NK-92 (cell line): ENCODE measurements around the gene EIF5A2.
"Not testable (repeated sequence)": the region's sequence is repeated elsewhere in the genome, so short reads cannot be mapped to it uniquely, and the experiment has no call there.

Source experiments
- DNase-seq: peaks from one replicate; lab custom pipeline; 2025; ENCODE audit not compliant: unreplicated experiment; lab: John Stamatoyannopoulos, UW

The EIF5A2 gene

DNA sequence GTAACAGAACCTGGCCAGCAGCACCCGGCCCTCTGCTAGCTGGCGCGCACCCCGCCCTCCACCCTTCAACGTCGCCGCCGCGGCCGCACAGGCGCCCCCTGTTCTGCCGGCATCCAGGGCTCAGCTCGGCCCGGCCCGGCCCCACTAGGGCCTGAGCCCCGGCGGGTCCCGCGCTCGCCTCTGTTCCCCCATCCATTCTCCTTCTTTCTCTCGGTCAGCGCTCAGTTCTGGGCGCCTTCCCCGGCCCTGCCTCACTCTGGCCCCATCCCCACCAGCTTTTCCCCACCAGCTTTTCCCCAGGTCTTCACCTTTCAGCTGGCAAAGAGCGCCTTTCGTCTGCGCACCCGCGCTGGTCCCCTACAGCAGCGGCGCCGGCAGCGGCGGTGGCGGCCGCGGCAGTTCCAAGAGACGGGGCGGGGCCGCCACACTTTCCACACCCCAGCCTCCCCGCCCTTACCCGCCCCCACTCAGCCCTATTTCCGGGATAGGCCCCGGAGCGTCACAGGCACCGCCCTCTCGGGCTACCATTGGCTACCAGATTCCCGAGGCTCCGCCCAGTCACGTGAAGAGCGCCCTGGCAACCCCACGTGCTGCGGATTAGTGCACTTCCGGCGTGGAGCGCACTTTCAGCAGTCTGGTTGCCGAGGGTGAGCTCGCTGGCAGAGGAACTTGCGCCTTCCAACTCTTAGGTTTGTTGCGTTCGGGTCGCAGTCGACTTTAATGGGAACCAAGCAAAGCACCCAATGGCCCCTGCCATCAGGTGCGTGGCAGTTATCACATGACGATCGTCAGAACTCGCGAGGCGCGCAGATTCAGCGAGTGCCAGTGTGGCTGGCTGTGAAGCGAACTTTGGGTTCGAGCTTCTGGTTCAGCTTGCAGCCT lies at the start of gene EIF5A2:
TSS of gene EIF5A2 (minus strand) at position 403 of the 882 bp plus-strand sequence. CDS start 831 bp downstream, outside the sequence.
- peak; percentile 69 for DNase-seq

DNA sequence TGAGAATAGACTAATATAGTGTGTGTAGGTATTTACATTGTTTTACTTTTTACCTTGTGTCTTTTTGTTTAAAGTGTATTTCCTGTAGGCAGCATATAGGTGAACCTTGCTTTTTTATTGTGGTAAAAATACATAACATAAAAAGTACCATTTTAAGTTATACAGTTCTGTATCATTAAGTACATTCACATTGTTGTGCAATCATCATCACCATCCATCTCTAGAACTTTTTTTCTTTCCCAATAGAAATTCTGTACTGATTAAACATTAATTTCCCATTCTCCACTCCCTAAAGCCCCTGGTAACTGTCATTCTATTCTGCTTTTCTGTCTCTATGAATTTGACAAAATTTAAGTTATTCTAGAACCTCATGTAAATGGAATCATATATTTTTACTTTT lies 48.2 kb upstream of the EIF5A2 start:
- DNase-seq = no peak

DNA sequence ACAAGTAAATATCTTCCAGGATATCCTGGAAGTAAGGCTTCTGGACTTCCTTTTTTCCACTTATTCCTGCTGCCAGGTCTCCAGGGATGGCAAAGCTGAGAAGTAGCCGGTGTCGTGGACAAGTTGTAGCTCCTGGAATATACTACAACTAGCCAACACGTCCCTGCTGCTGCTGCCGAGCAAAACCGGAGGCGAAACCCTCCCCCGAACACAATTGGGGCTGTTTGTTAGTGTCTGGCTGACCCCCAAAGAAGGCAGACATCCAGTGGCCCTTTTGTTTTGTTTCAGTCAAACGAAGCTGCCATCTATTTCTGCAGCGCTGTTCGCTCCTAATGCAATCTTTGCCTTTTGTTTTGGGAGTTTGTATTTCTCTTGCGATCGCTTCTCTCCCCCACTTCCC lies 45.3 kb upstream of the EIF5A2 start:
- no peak for DNase-seq

DNA sequence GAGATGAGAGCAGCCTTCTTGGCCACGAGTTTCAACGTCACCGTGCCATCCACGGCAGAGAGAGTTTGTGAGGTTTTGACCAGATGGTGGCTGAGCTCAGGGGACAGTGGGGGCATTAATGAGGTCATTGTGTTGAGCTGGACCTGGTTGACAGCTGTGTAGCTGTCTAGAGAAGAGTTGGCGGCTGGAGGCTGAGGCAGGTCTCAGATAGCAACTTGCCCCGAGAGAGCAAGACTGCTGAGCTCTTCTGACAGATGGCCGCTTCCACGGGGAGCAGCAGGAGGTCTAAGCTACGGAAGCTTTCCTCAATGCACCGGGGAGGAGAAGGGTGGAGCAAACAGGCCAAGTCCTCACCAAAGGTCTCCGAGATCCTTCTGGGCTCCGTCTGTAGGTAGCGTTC lies 44.8 kb upstream of the EIF5A2 start:
- no peak for DNase-seq

DNA sequence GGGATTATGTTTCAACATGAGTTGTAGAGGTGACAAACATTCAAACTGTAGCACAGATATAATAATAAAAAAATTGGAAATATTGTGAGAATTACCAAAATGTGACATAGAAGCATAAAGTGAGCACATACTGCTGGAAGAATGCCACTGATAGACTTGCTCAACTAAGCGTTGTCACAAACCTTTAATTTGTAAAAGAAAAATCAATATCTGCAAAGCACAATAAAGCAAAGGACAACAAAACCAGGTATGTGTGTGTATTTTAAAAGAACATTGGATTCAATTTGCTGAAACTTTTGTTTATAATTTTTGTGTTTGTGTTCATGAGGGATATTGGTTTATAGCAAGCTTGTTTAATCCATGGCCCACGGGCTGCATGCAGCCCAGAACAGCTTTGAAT lies 40.8 kb upstream of the EIF5A2 start:
- no peak for DNase-seq

DNA sequence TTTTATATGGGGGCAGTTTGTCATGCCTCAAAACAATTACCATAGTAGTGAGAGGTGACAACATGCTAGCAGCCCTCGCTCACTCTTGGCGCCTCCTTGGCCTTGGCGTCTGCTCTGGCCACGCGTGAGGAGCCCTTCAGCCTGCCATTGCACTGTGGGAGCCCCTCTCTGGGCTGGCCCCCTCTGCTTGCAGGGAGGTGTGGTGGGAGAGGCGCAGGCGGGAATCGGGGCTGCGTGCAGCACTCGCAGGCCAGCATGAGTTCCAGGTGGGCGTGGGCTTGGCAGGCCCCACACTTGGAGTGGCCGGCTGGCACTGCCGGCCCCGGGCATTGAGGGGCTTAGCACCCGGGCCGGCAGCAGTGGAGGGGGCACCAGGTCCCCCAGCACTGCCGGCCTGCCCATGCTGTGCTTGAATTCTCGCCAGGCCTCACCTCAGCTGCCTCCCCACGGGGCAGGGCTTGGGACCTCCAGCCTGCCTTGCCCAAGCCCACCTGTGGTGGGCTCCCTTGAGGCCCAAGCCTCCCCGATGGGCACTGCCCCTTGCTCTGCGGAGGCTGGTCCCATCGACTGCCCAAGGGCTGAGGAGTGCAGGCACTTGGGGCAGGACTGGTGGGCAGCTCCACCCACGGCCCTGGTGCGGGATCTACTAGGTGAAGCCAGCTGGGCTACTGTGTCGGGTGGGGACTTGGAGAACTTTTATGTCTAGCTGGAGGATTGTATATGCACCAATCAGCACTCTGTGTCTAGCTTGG lies 38.8 kb upstream of the EIF5A2 start:
- DNase-seq = no peak

DNA sequence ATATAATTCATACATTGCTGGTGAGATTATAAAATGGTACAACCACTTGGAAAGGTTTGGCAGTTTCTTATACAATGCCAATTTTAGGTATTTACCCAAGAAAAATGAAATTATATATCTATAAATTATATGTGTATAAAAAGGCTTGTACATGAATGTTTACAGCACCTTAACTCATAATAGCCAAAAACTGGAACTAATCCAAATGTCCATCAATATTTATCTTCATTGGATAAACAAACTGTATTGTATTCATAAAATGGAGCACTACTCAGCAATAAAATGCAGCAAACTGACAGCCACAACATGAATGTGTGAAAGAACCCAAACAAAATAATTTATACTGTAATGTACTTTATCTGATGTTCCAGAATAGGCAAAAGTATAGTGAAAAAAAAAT lies 33.6 kb upstream of the EIF5A2 start:
- no peak for DNase-seq

DNA sequence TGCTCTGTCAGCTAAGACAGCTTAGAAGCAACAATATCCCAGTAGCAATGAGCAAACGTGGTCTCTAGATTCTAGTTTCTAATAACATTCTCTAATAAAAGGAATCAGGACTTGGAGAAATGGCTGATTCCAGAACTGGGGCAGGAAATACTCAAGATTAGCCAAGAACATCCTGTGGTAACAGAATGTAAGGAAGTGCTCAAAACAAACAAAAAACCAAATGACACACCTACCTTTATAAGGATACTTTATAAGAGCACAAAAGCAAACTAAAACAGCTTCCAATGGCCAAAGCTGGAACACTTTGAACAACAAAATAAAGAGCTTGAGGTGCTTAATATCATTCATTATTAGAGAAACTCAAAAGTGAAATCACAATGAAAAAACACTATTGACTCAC lies 33.1 kb upstream of the EIF5A2 start:
- DNase-seq = no peak

DNA sequence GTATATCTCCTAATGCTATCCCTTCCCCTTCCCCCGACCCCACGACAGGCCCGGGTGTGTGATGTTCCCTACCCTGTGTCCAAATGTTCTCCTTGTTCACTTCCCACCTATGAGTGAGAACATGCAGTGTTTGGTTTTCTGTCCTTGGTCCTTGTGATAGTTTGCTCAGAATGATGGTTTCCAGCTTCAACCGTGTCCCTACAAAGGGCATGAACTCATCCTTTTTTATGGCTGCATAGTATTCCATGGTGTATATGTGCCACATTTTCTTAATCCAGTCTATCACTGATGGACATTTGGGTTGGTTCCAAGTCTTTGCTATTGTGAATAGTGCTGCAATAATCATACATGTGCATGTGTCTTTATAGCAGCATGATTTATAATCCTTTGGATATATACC lies 24.6 kb upstream of the EIF5A2 start:
- not testable (repeated sequence) for DNase-seq

DNA sequence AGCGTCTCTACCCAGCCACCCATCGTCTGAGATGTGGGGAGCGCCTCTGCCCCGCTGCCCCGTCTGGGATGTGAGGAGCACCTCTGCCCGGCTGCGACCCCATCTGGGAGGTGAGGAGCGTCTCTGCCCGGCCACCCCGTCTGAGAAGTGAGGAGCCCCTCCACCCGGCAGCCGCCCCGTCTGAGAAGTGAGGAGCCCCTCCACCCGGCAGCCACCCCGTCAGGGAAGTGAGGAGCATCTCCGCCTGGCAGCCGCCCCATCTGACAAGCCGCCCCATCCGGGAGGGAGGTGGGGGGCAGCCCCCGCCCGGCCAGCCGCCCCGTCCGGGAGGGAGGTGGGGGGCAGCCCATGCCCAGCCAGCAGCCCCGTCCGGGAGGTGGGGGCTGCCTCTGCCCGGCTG lies 15.1 kb upstream of the EIF5A2 start:
- not testable (repeated sequence) for DNase-seq

DNA sequence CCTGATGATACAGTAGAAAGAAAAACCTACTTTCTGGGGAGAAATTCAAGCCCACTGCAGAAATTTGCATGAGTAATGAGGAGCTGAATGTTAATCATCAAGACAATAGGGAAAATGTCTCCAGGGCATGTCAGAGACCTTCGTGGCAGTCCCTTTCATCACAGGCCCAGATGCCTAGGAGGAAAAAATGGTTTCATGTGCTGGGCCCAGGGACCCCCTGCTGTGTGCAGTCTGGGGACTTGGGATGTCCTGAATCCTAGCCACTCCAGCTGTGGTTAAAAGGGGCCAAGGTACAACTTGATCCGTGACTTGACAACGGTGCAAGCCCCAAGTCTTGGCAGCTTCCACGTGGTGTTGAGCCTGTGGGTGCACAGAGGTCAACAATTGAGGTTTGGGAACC lies 10.3 kb upstream of the EIF5A2 start:
- no peak for DNase-seq

DNA sequence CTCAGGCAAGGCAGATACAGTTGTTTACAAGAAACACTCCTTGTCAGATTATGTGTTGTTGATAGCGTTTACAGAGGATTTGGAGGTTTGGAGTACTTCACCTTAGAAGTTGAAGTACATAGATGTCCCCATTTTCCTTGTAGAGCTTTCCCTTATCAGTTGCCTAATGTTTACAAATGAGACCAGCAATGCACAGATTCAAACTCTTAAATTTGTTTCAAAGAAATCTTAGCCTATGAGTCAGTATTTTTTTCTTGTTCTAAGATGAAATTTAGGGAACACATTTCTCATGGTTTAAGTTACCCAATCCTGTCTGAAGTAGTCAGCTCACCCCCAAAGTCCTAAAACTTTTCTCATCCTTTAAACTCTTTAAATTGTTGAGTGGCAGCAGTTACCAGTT lies 6.3 kb upstream of the EIF5A2 start:
- DNase-seq = no peak

DNA sequence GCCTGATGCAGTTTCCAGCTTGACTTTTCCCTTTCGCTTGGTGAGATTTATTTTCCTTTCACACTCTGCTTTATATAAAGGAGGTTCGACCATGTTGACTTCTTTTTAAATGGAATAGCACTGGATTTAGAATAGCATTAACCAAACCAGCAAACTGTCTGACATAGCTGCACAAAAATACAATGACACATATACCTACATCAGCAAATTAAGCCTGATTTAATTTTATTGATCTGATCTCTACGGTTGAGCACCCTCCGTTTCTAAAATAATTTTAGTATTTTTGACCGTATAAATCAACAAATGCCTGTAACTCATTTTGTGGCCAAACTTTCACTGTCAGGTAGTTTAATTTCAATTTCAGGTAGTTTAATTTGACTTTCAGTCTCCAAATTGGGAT lies 5.8 kb upstream of the EIF5A2 start:
- no peak for DNase-seq

DNA sequence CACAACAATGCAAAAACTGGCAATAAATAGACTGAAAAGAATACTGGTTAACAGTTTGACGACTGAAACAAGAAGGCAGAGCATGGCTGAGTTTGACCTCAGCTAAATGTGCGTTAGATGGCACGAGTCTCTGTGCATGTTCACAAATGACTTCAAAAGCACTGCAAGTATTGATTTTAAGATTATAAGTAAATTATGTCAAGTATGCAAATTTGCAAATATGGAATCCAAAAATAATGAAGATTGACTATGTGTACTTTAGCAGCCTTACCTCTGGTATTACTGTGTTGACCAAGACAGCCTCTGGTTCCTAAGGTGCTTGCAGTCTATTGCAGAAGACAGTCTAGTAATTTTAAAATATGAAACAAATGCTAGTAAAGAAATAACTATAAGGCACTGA lies 2.6 kb upstream of the EIF5A2 start:
- DNase-seq = no peak

DNA sequence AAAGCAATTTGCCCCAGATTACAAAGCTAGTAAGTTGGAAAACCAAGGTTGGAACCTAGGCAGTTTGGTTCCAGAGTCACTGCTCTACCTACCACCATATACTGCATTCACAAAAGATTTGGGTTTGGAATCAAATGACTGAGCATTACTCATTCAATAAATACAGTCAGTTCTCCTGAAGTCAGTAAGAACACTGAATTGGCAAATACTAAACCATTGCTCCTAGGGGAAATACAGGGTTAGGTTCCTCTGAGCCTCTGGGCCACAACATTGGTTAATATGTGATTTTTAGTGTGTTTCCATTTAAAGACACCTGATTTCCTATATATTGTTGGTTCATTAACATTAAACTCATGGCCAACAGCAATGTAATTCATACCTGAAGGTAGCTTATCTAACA lies 2.1 kb upstream of the EIF5A2 start:
- DNase-seq = no peak

DNA sequence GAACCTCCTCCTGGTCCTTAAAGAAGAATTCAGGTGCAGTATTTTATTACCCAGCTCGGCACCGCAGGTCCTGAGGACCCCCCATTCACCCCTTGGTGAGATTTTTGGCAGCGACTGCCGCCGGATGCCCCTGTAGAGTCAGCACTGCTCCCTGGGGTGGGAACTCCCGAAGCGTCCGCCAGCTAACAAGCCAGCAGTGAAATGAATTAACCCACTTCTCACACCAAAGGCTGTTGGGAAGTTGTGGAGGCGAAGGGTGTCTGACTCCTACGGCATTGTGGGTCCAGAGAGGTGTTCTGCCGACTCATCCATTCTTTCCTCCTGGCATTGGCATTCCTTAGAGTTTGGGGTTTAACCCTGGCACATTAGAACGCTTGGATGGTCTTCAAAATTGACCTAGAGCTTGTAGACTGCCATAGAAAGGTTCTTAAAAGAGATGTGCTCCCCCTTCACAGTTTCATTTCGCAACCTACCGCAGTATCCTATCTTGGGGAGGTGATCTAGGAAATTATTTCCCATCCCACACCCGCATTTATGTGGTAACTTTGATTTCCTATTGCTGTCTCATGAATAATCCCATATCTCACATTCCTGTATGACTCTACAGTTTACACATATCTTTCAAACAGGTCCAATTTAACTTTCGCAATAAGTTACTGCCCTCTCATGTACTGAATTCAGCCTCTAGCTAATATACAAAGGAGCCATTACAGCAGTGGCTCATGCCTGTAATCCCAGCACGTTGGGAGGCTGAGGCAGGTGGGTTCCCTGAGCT lies 879 bp upstream of the EIF5A2 start:
- no peak for DNase-seq

DNA sequence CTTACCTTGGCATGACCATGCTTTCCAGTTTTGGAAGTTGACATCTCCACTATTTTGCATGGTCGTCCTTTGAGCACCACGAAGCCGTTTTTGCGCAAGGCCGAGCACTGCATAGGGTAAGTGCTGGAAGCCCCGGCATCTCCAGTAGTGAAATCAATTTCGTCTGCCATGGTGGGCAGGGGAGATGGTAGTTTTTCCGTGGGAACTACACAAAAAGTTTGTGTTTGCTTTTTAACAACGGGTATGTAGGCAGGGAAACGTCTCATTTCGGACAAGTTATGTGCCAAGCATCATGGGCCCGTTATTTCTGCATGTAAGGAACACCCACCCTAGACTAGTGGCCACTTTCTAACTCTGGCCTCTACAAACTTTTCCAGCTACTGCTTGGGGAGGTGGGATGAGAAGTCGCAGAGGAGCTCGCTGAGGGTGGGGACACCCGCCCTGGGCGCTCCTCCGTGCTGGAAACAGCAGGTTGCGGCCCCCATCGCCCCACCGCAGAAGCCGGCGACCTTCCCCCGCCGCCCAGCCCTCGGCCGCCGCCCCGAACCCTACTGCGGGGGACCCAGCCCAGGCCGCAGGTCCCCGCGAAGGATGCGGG lies 701 bp downstream of the EIF5A2 start:
- no peak for DNase-seq

DNA sequence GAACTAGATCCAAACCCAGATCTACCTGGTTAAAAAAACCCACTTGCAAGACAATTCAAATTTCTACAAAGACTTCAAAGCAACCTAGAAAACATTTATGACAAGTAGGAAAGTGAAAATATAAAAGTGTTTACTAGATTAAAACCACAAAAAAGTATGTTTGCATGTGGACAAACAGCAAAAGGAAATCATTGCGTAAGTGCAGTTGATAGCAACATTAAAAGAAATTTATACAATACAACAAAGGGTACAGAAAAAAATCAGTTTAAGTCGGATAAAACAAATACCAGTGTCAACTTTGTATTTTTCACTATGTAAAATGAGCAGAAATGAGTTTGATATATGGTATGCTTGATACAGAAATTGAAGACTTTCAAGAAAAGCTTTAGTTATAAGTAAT lies 2.6 kb downstream of the EIF5A2 start:
- no peak for DNase-seq

DNA sequence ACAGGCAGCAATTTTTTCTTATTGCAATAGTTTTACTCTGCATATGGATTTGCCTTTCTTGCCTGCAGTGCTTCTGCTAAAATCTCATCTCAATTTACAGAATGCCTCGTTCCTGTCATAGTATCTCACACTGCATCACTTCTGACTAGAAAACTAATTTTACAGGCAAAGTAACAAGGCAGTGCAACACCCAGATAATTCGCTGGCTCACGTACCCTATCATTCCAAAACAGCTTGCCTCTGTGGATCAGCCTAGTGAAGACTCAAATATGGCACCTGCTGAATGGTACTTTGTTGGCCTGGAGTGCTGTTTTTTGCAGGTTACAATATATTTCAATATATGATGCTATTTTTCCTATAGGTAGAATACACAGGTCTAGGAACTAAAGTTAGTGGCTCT lies 5.3 kb downstream of the EIF5A2 start:
- no peak for DNase-seq

DNA sequence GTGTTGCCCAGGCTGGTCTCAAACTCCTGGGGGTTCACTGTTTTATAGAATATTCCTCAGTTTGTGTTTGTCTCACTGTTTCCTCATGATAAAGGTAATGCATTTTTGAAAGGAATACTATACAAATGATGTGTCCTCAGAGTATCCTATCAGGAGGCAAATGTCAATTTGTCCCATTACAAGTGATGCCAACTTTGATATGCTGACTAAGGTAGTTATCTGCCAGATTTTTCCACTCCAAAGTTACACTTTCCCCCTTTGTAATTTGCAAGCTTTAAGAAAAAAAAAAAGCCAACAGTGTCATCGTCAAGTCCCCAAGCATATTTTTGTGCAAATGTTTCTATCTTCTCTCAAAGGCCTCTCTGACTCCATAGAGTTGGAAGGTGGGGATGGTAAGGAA lies 9.0 kb downstream of the EIF5A2 start:
- DNase-seq = no peak

DNA sequence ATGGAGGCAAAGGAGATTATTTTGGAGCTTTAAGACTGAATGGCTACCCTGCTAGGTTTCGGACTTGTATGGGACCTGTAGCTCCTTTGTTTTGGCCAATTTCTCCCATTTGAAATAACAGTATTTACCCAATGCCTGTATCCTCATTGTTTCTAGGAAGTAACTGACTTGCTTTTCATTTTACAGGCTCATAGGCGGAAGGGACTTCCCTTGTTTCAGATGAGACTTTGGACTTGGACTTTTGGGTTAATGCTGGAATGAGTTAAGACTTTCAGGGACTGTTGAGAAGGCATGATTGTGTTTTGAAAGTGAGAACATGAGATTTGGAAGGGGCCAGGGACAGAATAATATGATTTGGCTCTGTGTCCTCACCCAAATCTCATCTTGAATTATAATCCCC lies 10.5 kb downstream of the EIF5A2 start:
- no peak for DNase-seq
